ENCODE data around the gene RNF146. TPM values are rescaled to one million over a fixed set of nuclear protein-coding genes. Genes with fewer than 3 reads are reported as not detected.
"Not testable (repeated sequence)": the region's sequence is repeated elsewhere in the genome, so short reads cannot be mapped to it uniquely, and the experiment has no call there.

The RNF146 gene
- total RNA-seq, 2 experiments from 2014 or later, result 24.8 to 25.4 TPM

- DNase-seq (no peak), ATAC-seq (ENCODE audit: low read depth) (no peak)
- Mint-ChIP-seq H3K4me1 (peaks cover 5% of the 10 kb centered on the region), H3K9me3 (no peaks in the 10 kb centered on the region), H3K27me3 (no peaks in the 10 kb centered on the region), H3K4me3 (no peak overlapping the region), H3K36me3 (peaks cover 10% of the 10 kb centered on the region), H3K27ac (no peak overlapping the region)
- POLR2A ChIA-PET, result no interaction called here
These were observed 31.8 kb downstream of the RNF146 start for GRCh38 chr6:127298475-127298874.

GRCh38 chr6:127299522-127300240 lies 33.0 kb downstream of the RNF146 start:
- Mint-ChIP-seq H3K9me3 (no peaks in the 10 kb centered on the region), H3K36me3 (peaks cover 5% of the 10 kb centered on the region), H3K27ac (no peak overlapping the region), H3K4me3 (no peak overlapping the region), H3K4me1 (peaks cover 3% of the 10 kb centered on the region), H3K27me3 (no peaks in the 10 kb centered on the region)
- POLR2A ChIA-PET, result no interaction called here
- DNase-seq, result no peak
- no peak for ATAC-seq (ENCODE audit: low read depth)

GRCh38 chr6:127300411-127300810 lies 33.7 kb downstream of the RNF146 start:
- no peak overlapping the region for H3K27ac Mint-ChIP-seq
- no peaks in the 10 kb centered on the region for H3K27me3 Mint-ChIP-seq
- peaks cover 3% of the 10 kb centered on the region for H3K4me1 Mint-ChIP-seq
- no peak for DNase-seq
- H3K4me3 Mint-ChIP-seq, result no peak overlapping the region
- POLR2A ChIA-PET, result no interaction called here
- ATAC-seq (ENCODE audit: low read depth), result no peak
- no peaks in the 10 kb centered on the region for H3K9me3 Mint-ChIP-seq
- H3K36me3 Mint-ChIP-seq, result peaks cover 4% of the 10 kb centered on the region

- DNase-seq (no peak), ATAC-seq (ENCODE audit: low read depth) (no peak)
- no peaks in the 10 kb centered on the region for H3K9me3 Mint-ChIP-seq
- H3K4me1 Mint-ChIP-seq, result peaks cover 3% of the 10 kb centered on the region
- no peaks in the 10 kb centered on the region for H3K27me3 Mint-ChIP-seq
- POLR2A ChIA-PET, result no interaction called here
- no peak overlapping the region for H3K27ac Mint-ChIP-seq
- peaks cover 10% of the 10 kb centered on the region for H3K36me3 Mint-ChIP-seq
- no peak overlapping the region for H3K4me3 Mint-ChIP-seq
These were observed 34.6 kb downstream of the RNF146 start for GRCh38 chr6:127301199-127301700.

GRCh38 chr6:127302728-127303660 lies 36.3 kb downstream of the RNF146 start:
- DNase-seq, result no peak
- H3K36me3 Mint-ChIP-seq, result peaks cover 16% of the 10 kb centered on the region
- peaks cover 5% of the 10 kb centered on the region for H3K4me1 Mint-ChIP-seq
- H3K4me3 Mint-ChIP-seq, result no peak overlapping the region
- peaks cover 4% of the 10 kb centered on the region for H3K9me3 Mint-ChIP-seq
- peak; percentile 39 for ATAC-seq (ENCODE audit: low read depth)
- no peak overlapping the region for H3K27ac Mint-ChIP-seq
- no peaks in the 10 kb centered on the region for H3K27me3 Mint-ChIP-seq
- POLR2A ChIA-PET, result no interaction called here

- POLR2A ChIA-PET, result no interaction called here
- Mint-ChIP-seq H3K27me3 (no peaks in the 10 kb centered on the region), H3K27ac (no peak overlapping the region), H3K36me3 (peaks cover 26% of the 10 kb centered on the region), H3K4me1 (peaks cover 5% of the 10 kb centered on the region), H3K4me3 (no peak overlapping the region), H3K9me3 (peaks cover 9% of the 10 kb centered on the region)
- DNase-seq, result no peak
- ATAC-seq (ENCODE audit: low read depth), result no peak
These were observed 37.3 kb downstream of the RNF146 start for GRCh38 chr6:127303917-127304316.

- Mint-ChIP-seq H3K36me3 (peaks cover 39% of the 10 kb centered on the region), H3K4me3 (no peak overlapping the region), H3K4me1 (peaks cover 6% of the 10 kb centered on the region), H3K9me3 (peaks cover 13% of the 10 kb centered on the region), H3K27me3 (no peaks in the 10 kb centered on the region), H3K27ac (no peak overlapping the region)
- DNase-seq (no peak), ATAC-seq (ENCODE audit: low read depth) (no peak)
- POLR2A ChIA-PET, result no interaction called here
These were observed 39.1 kb downstream of the RNF146 start for GRCh38 chr6:127305741-127306140.

GRCh38 chr6:127317388-127318128 lies 50.9 kb downstream of the RNF146 start:
- peaks cover 19% of the 10 kb centered on the region for H3K36me3 Mint-ChIP-seq
- ATAC-seq (ENCODE audit: low read depth) (no peak), DNase-seq (no peak)
- no peak overlapping the region for H3K27ac Mint-ChIP-seq
- H3K9me3 Mint-ChIP-seq, result no peaks in the 10 kb centered on the region
- H3K4me1 Mint-ChIP-seq, result no peaks in the 10 kb centered on the region
- POLR2A ChIA-PET, result no interaction called here
- H3K27me3 Mint-ChIP-seq, result no peaks in the 10 kb centered on the region
- no peak overlapping the region for H3K4me3 Mint-ChIP-seq

GRCh38 chr6:127319686-127320085 lies 53.0 kb downstream of the RNF146 start:
- no peaks in the 10 kb centered on the region for H3K27me3 Mint-ChIP-seq
- no peak overlapping the region for H3K27ac Mint-ChIP-seq
- ATAC-seq (ENCODE audit: low read depth), result no peak
- no peak overlapping the region for H3K4me3 Mint-ChIP-seq
- H3K36me3 Mint-ChIP-seq, result peaks cover 14% of the 10 kb centered on the region
- no peaks in the 10 kb centered on the region for H3K4me1 Mint-ChIP-seq
- no peaks in the 10 kb centered on the region for H3K9me3 Mint-ChIP-seq
- POLR2A ChIA-PET, result no interaction called here
- no peak for DNase-seq

GRCh38 chr6:127328043-127328609 lies 61.5 kb downstream of the RNF146 start:
- DNase-seq, result no peak
- Mint-ChIP-seq H3K36me3 (peaks cover 11% of the 10 kb centered on the region), H3K27ac (no peak overlapping the region), H3K27me3 (no peaks in the 10 kb centered on the region), H3K4me1 (peaks cover 6% of the 10 kb centered on the region), H3K4me3 (no peak overlapping the region), H3K9me3 (no peaks in the 10 kb centered on the region)
- ATAC-seq (ENCODE audit: low read depth), result no peak
- POLR2A ChIA-PET, result no interaction called here

GRCh38 chr6:127331256-127331655 lies 64.6 kb downstream of the RNF146 start:
- not testable (repeated sequence) for H3K4me1 Mint-ChIP-seq

GRCh38 chr6:127332383-127332961 lies 65.8 kb downstream of the RNF146 start:
- Mint-ChIP-seq H3K27ac (no peak overlapping the region), H3K36me3 (peaks cover 7% of the 10 kb centered on the region)

More at GRCh38 chr6:127331256-127331655, 64.6 kb downstream of the RNF146 start:
- H3K9me3 Mint-ChIP-seq; ATAC-seq (ENCODE audit: low read depth); H3K36me3 Mint-ChIP-seq; DNase-seq; H3K4me3 Mint-ChIP-seq; H3K27me3 Mint-ChIP-seq; H3K27ac Mint-ChIP-seq; POLR2A ChIA-PET: not testable (repeated sequence)

More at GRCh38 chr6:127332383-127332961, 65.8 kb downstream of the RNF146 start:
- Mint-ChIP-seq H3K9me3 (no peaks in the 10 kb centered on the region), H3K4me1 (peaks cover 11% of the 10 kb centered on the region), H3K27me3 (no peaks in the 10 kb centered on the region), H3K4me3 (no peak overlapping the region)
- DNase-seq, result no peak
- ATAC-seq (ENCODE audit: low read depth), result no peak
- POLR2A ChIA-PET, result interaction anchor here (1.0 kb wide), 1 partner anchor 11 kb away, joined by 3 read pairs; no protein-coding TSS in a partner anchor
